Stomach (tissue), 4 donors: ENCODE measurements around the gene KIAA1217.

ENCODE experiments used
- CTCF ChIP-seq, 7 experiments: fragments of 450-650 bp in 4 of 7; fragments of 200-600 bp in 3 of 7; sonication (generic) in 3 of 7; IDR thresholded peaks; one replicate each; pipeline ENCODE4 v1.5.1; 2016 to 2019; ENCODE audit warnings: antibody characterized with exemption in 7 of 7, control low read depth in 2 of 7, mild to moderate bottlenecking in 1 of 7
- POLR2A ChIP-seq, 4 donors: fragments of 450-650 bp; IDR thresholded peaks; one replicate each; pipeline ENCODE4 v1.6.1; 2016; ENCODE audit warnings: antibody characterized with exemption in 4 of 4, control low read depth in 2 of 4, mild to moderate bottlenecking in 1 of 4, moderate library complexity in 1 of 4
- POLR2AphosphoS5 ChIP-seq, 3 donors: sonication (generic); formaldehyde crosslinking; IDR thresholded peaks; one replicate each; pipeline ENCODE4 v1.6.1; 2016; ENCODE audit warnings: antibody characterized with exemption in 3 of 3

GRCh38 chr10:24333736-24334135 lies 124.8 kb downstream of the KIAA1217 start:
- TF ChIP-seq CTCF (IDR thresholded peaks at IDR 0.05) (no peak), POLR2A (IDR thresholded peaks at IDR 0.05) (no peak), POLR2AphosphoS5 (IDR thresholded peaks at IDR 0.05) (no peak)
